Inferior parietal cortex (tissue), 1 donor: ENCODE measurements around the gene CCL21.
A peak's percentile ranks its signal among the peaks of the same experiment; 100 is the strongest.

Source experiments
- DNase-seq: peaks from one replicate; pipeline ENCODE4 v3.0.0-alpha.2; 2016; ENCODE audit errors: extremely low spot score

Gene CCL21

GRCh38 chr9:34674440-34674839 lies 35.5 kb downstream of the CCL21 start:
- no peak for DNase-seq

GRCh38 chr9:34671307-34671706 lies 38.6 kb downstream of the CCL21 start:
- DNase-seq, result no peak

DNA sequence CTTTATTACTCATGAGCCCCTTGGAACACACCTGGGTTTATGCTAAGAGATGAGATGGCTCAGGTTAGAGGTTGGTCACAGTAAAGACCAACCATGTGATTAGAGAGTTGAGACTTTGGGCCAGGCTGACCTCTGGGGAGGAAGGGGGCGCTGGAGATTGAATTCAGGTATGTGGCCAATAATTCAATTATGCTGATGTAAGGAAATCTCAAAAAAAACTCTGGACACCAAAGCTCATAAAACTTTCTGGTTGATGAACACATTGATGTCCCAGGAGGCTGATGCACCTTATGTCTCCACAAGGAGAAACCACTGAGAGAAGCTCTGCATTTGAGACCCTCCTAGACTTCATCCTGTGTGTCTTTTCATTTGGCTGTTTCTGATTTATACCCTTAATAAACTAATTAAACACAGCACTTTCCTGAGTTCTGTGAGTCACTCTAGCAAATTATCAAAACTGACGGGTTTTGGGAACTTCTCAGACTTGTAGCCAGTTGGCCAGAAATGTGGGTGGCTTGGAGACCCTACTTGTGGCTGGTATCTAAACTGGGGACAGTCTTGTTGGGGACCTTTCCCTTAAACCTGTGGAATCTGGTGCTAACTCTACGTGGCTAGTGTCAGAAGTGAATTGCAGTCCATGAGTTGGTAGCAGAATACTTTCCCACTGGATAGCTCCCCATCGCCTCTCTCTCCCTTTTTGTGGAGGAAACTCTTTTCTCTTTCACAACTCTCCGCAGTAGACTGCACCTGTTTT lies 40.0 kb downstream of the CCL21 start:
- no peak for DNase-seq

DNA sequence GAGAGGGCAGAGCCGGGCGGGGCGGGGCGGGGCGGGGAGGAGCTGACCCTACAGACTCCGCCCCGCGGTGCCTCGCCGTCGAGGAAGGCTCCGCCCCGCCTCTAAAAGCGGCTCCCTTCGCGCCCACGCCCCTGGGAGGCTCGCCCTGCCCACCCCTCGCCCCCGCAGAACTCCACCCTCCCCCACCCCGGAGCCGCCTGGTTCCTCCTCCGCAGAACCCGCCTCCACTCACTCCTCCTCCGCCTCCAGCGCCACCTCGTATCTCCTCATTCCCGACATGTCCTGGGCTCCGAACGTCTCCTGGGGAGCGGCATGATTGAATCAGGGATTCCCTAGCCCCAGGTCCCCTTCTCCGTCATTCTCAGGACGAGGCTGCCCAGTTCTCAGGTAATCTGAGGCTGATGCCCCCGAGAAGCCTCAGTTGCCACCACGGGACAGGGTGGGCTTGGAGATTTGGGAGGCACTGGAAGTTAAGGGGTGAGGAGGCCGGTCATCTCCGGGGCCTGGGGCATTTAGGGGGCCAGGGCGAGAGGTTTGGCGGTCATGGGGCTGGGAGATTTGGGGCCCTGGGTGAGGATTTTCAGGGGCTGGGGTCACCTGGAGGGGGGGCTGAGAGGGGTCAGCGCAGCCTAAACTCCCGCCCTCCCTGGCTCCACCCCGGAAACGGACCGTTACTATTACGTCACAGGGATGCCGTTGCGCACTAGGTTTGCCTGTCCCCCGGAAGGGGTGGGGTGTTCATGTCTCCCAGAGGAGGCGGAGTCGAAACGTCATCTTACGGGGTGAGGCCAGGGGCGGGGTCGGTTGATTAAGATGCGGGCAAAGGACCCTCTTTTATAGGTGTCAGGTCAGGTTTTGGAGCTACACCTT lies 44.3 kb downstream of the CCL21 start:
- peak; percentile 96 for DNase-seq

DNA sequence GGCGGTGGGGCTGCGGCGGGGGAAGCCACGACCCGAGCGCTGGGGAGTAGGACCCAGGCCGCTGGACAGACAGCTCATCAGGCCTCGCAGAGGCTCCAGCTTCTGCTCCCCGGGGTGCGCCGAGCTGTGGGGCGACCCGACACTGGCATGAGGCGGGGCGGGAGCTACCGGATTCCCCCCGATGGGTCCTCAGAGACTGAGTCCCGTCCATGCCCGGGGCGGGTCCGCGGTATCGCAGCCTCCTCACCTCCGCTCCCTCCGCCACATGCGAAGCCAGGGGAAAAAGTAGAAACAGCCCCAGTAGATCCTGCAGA lies 44.9 kb downstream of the CCL21 start:
- DNase-seq, result no peak

GRCh38 chr9:34664281-34665066 lies 45.5 kb downstream of the CCL21 start:
- peak; percentile 70 for DNase-seq

GRCh38 chr9:34663303-34663605 lies 46.7 kb downstream of the CCL21 start:
- no peak for DNase-seq

DNA sequence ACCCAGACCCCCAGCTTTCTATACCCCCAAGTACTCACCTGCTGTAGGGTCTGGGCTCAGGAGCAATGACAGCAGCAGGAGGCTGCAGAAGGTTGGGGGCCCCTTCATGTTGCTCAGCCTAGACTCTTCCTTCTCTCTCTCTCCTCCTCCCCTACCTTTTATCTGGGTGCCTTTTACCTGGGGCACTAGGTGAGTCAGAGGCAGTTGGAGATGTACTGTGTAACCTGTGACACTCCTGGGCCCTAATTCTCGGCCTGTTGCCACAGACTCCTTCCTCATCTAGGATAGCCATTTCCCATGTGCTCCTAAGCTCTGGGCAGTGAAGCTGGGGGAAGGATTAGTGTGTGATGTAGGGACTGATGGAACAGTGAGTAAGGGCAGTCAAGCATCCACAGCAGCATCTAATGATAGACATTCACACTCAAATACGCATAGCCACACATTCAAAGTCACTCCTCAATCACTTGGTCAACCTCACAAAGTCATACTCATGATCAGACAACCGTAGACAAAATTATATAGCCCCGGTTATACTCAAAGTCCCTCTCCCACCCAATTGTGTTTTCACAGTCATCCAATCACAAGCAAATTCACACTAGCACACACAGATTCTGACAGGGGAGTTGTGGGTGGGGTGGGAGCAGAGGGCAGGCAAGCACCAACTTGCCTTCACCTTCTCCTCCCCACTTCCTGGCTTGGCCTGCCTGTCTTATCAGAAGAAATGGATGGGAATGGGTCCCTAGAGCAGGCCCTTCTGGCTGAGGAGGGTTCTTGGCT lies 47.2 kb downstream of the CCL21 start, which contains the start of gene CCL27:
CCL27 (minus strand) TSS at position 132 of the 777 bp plus-strand sequence; CDS start at position 108, 24 bp downstream.
- DNase-seq, result no peak

DNA sequence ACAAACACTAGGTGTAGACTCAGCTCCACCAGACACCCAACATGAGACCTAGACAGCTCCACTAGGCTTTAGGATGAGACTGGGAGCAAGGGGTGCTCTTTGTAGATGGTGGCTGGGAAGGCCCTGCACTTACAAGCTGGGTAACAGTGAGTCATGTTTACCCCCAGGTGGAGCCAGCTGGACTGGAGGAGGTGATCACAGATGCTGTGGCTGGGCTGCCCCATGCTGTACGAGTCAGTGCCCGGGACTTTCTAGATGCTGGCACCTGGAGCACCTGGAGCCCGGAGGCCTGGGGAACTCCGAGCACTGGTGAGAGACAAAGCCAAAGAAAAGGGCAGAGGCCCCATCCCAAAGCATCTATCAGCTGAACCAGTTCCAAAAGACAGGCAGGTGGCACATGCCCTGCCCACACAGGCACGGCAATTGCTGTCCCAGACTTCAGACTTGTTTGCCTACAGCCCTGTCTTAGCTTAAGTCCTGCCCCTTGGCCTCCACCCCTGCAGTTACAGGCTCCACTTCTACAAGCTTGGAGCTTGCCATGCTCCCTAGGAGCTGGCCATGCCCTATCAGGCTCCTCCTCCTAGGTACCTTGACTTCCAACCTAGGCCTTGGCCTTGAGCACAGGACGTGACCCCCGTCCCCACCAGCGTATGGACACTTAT lies 50.2 kb downstream of the CCL21 start:
- no peak for DNase-seq
